Cardiac fibroblast (primary cell): ENCODE data around the gene IFIT1B.

ENCODE experiments used
- DNase-seq, 2 donors: peaks; one replicate each; pipeline versions ENCODE4 v3.0.0 to v3.0.0-alpha.2; 2010; ENCODE audit warnings: low read depth in 2 of 2
- H3K4me3 ChIP-seq, 2 donors: replicated peaks in 1 of 2; 1 replicate in 1 of 2; 2 replicates in 1 of 2; pipeline ENCODE4 v1.5.1; 2011; ENCODE audit warnings: low read depth in 2 of 2, low read length in 2 of 2, mild to moderate bottlenecking in 2 of 2, moderate library complexity in 1 of 2
- TF ChIP-seq, protein P1 (sequence below): IDR thresholded peaks from one replicate; pipeline ENCODE4 v1.5.1; 2011; ENCODE audit warnings: low read depth, mild to moderate bottlenecking, low read length, inconsistent platforms

Gene IFIT1B

DNA sequence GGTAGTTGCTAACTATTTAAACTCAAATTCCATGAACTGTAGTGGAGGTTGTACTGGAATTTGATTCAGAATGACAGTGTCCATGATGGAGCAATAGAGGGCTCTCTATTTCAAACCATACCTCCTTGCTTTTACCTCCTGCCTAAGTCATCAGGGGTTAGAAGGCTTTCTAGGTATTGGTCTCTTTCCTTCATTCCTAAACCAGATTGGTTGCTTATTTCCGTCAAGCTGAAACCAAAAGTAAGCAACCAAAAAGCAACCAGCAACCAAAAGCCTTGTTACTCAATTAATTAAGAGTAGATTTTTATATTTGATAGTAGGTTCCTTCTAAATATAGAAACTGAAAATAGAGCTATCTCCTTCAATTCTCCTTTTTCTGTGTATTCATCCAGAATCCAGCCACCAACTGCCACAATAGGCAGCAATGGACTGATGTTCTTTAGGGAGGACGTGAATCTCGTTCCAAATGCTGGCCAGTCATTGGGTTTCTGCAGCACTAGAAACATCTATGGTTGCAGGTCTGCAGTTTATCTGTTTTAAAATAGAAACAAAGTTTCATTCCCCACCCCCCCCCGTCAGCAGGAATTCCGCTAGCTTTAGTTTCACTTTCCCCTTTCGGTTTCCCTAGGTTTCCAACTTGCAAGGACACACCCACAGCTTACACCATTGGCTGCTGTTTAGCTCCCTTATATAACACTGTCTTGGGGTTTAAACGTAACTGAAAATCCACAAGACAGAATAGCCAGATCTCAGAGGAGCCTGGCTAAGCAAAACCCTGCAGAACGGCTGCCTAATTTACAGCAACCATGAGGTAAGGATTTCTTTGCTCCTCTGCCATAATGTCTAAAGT is 14.3 kb downstream of the IFIT1B start, which contains the start of gene IFIT1:
Gene IFIT1, plus strand, starts transcription at position 717 of the 850 bp plus-strand sequence. Its CDS starts 90 bp downstream, at position 807.
- TF ChIP-seq, protein P1, sequence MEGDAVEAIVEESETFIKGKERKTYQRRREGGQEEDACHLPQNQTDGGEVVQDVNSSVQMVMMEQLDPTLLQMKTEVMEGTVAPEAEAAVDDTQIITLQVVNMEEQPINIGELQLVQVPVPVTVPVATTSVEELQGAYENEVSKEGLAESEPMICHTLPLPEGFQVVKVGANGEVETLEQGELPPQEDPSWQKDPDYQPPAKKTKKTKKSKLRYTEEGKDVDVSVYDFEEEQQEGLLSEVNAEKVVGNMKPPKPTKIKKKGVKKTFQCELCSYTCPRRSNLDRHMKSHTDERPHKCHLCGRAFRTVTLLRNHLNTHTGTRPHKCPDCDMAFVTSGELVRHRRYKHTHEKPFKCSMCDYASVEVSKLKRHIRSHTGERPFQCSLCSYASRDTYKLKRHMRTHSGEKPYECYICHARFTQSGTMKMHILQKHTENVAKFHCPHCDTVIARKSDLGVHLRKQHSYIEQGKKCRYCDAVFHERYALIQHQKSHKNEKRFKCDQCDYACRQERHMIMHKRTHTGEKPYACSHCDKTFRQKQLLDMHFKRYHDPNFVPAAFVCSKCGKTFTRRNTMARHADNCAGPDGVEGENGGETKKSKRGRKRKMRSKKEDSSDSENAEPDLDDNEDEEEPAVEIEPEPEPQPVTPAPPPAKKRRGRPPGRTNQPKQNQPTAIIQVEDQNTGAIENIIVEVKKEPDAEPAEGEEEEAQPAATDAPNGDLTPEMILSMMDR, result no peak
- peak within 1 kb of the TSS; percentile 42 to 69 for H3K4me3 ChIP-seq
- peak; percentile 93 to 96 for DNase-seq

DNA sequence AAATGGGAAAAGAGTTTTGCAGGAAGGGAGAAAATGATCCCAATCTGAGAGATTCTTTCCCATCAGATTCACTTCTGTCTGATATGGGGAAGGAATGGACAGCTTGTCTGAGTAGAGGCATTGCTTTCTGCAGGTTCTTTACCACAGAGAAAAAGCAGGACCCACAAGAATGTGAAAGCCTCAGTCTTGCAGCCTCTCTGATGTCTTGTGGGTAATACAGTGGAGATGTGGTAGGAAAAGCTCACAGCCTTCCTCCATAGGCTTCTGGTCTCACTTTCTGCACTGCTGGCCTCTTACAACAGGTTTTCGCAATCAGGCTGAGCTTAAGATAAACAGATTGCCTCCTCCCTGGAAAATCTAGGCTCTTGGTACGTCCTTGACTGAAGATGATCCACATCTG is 15.1 kb downstream of the IFIT1B start:
- peak; percentile 79 to 82 for DNase-seq
- TF ChIP-seq, protein P1, result no peak
- peak overlapping the region; percentile 42 to 69 for H3K4me3 ChIP-seq

DNA sequence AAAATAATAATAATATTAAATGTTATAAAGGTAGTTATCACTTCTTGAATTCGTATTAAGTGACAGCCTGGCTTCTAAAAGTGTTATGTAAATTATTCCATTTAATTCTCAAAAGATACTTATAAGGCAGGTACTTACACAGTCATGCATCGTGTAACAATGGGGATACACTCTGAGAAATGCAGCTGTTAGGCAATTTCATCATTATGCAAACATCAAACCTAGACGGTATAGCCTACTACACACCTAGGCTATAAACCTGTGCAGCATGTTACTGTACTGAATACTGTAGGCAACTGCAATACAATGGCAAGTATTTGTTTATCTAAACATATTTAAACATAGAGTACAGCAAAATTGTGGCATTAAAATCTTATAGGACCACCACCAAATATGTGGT is 16.0 kb downstream of the IFIT1B start:
- H3K4me3 ChIP-seq, result no peak overlapping the region
- DNase-seq, result no peak
- TF ChIP-seq, protein P1, result no peak

DNA sequence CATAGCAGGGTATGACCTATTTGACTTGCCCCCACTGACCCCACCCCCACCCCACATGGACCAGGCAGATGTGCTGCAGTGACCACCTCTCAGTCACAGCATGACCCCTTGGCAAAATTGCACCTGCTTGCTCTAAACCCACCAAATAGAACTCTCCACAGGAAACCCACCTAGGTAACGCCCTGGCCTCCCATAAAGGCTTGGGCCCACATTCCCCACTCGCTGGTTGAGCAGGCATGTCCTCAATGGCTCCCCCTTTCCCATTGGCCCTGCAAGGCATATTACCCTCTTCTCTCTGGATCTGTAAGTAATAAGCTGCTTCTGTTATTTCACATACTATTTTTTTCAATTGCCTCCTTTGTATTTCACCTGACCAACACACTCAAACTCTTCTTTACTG is 17.3 kb downstream of the IFIT1B start:
- no peak for DNase-seq
- TF ChIP-seq, protein P1, result no peak
- H3K4me3 ChIP-seq, result no peak overlapping the region

DNA sequence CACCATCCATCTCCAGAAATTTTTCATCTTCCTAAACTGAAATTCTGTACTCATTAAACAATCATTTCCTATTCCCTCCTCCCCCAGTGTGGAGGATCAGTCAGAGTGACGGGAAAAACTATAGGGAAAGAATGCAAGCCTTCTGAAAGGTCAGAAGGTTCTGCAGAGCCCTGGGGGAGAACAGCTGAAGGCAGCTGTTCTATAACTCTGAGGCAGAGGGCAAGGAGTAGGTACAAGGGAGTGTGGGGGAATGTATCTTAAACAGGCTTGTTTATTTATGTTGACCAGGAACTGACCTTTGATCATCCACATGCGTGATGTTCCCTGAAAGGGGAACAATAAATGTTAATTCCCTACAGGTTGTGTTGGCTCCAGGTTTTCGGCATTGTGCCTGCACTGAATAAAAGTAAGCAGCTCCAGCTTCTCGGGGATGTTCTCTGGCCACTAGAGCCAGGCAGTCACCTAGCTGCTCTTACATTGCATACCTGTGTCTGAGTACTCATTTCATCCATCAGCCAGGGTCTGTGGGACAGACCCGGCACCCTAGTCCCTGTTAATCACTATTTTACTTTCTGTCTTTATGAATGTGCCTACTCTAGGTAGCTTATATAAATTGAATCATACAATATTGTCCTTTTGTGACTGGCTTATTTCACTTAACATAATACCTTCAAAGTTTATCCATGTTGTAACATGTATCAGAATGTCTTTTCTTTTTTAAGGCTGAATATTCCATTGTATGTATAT is 20.3 kb downstream of the IFIT1B start:
- H3K4me3 ChIP-seq, result no peak overlapping the region
- peak; percentile 46 to 74 for DNase-seq
- TF ChIP-seq, protein P1, result no peak

DNA sequence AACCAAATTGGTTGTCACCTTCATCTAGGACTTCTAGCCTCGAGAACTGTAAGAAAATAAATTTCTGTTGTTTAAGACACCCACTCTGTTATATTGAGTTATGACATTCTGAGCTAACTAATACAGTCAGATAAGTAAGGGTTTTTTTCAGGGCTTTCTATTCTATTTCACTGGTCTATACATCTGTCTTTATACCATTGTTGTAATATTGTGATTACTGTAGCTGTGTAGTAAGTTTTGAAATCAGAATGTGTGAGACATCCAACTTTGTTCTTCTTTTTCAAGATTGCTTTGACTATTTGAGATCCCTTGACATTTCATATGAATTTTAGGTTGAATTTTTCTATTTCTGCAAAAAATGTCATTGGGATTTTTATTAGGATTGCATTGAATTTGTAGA is 22.1 kb downstream of the IFIT1B start:
- H3K4me3 ChIP-seq, result no peak overlapping the region
- DNase-seq, result no peak
- TF ChIP-seq, protein P1, result no peak
